Measurements from ENCODE around the gene ADGRV1.

The ADGRV1 gene

GRCh38 chr5:90894866-90895420 is 336.3 kb downstream of the ADGRV1 start:
- no peak overlapping the region for H3K4me3 ChIP-seq (ENCODE audit: low read length)
- no peak for DNase-seq (ENCODE audit: low read depth)
- no peak for TF ChIP-seq CTCF (conservative IDR thresholded peaks at IDR 0.05; ENCODE audit: low read depth, low read length)

- no peak overlapping the region for H3K4me3 ChIP-seq (ENCODE audit: low read length)
- no peak for DNase-seq (ENCODE audit: low read depth)
- TF ChIP-seq CTCF (conservative IDR thresholded peaks at IDR 0.05; ENCODE audit: low read depth, low read length) = no peak
These were observed 339.0 kb downstream of the ADGRV1 start for GRCh38 chr5:90897618-90898017.

GRCh38 chr5:90898326-90899013 is 339.9 kb downstream of the ADGRV1 start:
- TF ChIP-seq CTCF (conservative IDR thresholded peaks at IDR 0.05; ENCODE audit: low read depth, low read length) = no peak
- no peak overlapping the region for H3K4me3 ChIP-seq (ENCODE audit: low read length)
- peak; percentile 27 for DNase-seq (ENCODE audit: low read depth)

- no peak overlapping the region for H3K4me3 ChIP-seq (ENCODE audit: low read length)
- TF ChIP-seq CTCF (conservative IDR thresholded peaks at IDR 0.05; ENCODE audit: low read depth, low read length) = no peak
- DNase-seq (ENCODE audit: low read depth) = no peak
These were observed 340.5 kb downstream of the ADGRV1 start for GRCh38 chr5:90899014-90899604.

- no peak for TF ChIP-seq CTCF (conservative IDR thresholded peaks at IDR 0.05; ENCODE audit: low read depth, low read length)
- H3K4me3 ChIP-seq (ENCODE audit: low read length) = no peak overlapping the region
- no peak for DNase-seq (ENCODE audit: low read depth)
These were observed 342.7 kb downstream of the ADGRV1 start for GRCh38 chr5:90901261-90901660.

- no peak for DNase-seq (ENCODE audit: low read depth)
- no peak overlapping the region for H3K4me3 ChIP-seq (ENCODE audit: low read length)
- TF ChIP-seq CTCF (conservative IDR thresholded peaks at IDR 0.05; ENCODE audit: low read depth, low read length) = no peak
These were observed 343.6 kb downstream of the ADGRV1 start for GRCh38 chr5:90902170-90902569.

Measured in retinal pigment epithelial cell (primary cell).